Subcutaneous abdominal adipose tissue (tissue), 5 donors: Measurements from ENCODE around the gene NTF3.

Source experiments
- H3K27ac ChIP-seq: one replicate; pipeline ENCODE4 v1.7.0; 2013; ENCODE audit warnings: low read depth, mild to moderate bottlenecking, inconsistent platforms, low read length, moderate library complexity
- H3K27me3 ChIP-seq, 5 donors: one replicate each; pipeline ENCODE4 v1.7.0; 2013; ENCODE audit warnings: low read length in 5 of 5, inconsistent platforms in 1 of 5; ENCODE audit not compliant: control insufficient read depth in 5 of 5, insufficient read depth in 4 of 5
- H3K36me3 ChIP-seq, 5 donors: one replicate each; pipeline ENCODE4 v1.7.0; 2013; ENCODE audit warnings: low read length in 5 of 5; ENCODE audit not compliant: control insufficient read depth in 5 of 5, insufficient read depth in 5 of 5
- H3K4me1 ChIP-seq, 5 donors: one replicate each; pipeline ENCODE4 v1.7.0; 2013; ENCODE audit warnings: low read length in 5 of 5, mild to moderate bottlenecking in 3 of 5, moderate library complexity in 1 of 5; ENCODE audit not compliant: control insufficient read depth in 5 of 5, insufficient read depth in 5 of 5
- H3K4me3 ChIP-seq, 5 donors: one replicate each; pipeline ENCODE4 v1.7.0; 2013; ENCODE audit warnings: low read length in 5 of 5, low read depth in 1 of 5
- H3K9ac ChIP-seq, 5 donors: one replicate each; pipeline ENCODE4 v1.7.0; 2013; ENCODE audit warnings: low read length in 5 of 5, mild to moderate bottlenecking in 4 of 5, moderate library complexity in 3 of 5
- H3K9me3 ChIP-seq, 5 donors: one replicate each; pipeline ENCODE4 v1.7.0; 2013; ENCODE audit warnings: low read length in 5 of 5; ENCODE audit not compliant: control insufficient read depth in 5 of 5
- donor health status: healthy.
- donor health status: healthy.
- donor health status: healthy.
- donor health status: healthy.
- donor health status: healthy.

Gene NTF3

DNA sequence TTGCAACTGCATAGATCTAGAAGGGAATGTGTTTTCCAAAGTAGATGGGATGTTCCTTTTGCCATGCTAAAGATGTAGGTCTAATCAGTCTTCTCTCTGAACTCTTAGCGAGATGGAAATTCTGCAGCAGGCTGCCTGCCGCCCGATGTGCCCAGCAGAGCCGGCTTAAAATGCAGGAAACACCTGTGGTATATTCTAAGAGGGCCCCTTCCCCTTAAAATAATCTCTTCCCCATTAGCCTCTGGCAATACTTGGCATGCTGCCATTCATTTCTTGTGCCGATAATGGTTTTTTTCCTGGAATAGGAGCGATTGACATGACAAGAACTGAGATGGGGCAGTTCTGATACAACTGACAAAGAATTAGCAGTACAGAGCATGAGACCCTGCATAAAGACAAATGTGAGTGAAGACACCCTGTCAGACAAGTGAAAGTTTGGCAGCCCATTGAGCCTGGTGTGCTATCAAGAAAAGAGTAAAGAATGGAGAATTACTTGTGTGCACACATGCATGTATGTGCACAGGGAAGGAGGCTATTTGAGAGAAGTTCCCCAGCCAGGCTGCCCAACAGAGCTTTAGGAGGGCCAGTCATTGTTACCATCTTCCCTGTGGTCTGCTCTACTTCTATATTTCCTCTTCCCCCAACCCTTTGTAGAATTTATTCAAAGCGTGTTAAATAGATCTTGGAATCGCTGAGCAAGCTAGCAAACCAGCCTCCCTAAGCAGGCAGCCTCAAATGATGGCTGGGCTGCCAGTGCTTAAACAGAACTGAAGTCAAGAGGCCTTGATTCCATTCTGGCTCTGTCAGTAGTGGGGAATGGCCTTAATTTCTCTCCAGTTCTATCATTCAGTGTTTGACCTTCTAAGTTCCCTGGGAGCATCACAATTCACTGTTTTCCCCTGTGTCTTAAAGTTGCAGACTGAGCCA is 29.6 kb upstream of the NTF3 start:
- no peaks in the 10 kb centered on the region for H3K36me3 ChIP-seq
- H3K27ac ChIP-seq = no peak overlapping the region
- no peaks in the 10 kb centered on the region for H3K9me3 ChIP-seq
- no peaks in the 10 kb centered on the region for H3K27me3 ChIP-seq
- H3K4me3 ChIP-seq = no peak overlapping the region
- no peak overlapping the region for H3K9ac ChIP-seq
- H3K4me1 ChIP-seq = peaks cover 0 to 16% (median 7%) of the 10 kb centered on the region in 5 donors

DNA sequence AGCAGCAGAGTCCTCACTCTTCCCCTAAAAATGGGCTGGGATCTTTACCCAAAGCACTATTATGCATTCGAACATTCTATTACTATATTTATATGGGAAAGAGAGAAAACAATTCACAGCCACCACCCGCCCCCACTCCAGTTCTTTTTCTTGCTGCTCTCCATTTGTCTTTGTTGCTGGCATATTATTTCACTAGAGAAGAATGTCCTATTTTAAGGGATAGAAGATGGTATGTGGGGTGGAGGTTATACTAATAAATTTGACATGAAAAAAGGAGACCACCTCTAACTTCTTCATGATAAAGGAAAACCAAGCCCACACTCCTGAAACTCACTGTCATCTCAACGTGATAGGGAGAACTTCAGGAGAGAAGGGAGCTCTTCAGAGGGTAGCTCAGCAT is 28.5 kb upstream of the NTF3 start:
- H3K36me3 ChIP-seq = no peaks in the 10 kb centered on the region
- H3K4me3 ChIP-seq = no peak overlapping the region
- no peaks in the 10 kb centered on the region for H3K9me3 ChIP-seq
- H3K9ac ChIP-seq = no peak overlapping the region
- peaks cover 0 to under 1% (median 0%) of the 10 kb centered on the region in 5 donors for H3K27me3 ChIP-seq
- peaks cover 0 to 16% (median 7%) of the 10 kb centered on the region in 5 donors for H3K4me1 ChIP-seq
- H3K27ac ChIP-seq = no peak overlapping the region

DNA sequence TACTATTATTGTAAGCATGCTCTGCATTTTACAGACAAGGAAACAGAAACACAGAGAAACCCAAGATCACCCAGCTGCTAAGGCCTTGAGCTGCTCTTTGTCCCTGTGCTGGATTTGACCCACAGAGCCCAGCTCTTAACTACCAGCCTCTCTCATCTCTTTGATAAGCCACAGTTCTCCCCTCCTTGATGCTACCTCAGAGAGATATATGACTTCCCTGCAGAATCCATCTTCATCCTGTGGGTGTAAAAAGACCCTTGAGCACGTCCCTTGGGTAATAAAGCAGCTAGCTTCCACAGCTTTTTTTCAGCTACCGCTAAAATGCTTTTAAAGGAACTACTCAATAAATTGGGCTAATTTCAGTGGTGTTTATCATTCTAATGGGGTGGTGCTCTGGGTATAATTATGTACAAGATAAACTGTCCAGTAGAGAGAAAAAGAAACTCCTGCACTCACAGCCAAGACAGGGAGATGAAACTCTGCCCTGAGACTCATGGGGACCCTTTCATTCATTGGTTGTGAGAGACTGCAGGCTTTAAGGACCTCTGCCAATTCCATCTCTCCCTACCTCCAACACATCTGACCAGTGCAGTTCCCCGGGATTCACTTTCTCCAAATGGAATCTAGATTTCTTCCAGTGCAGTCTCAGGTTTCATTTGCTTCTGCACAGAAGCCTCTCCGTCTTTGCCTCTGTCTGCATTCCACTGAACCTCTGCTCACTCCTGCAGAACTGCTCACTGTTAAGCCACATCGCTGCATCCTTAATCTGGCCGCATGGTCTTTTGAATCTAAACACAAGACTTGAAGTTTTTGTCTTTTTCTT is 24.7 kb upstream of the NTF3 start:
- no peak overlapping the region for H3K27ac ChIP-seq
- H3K9me3 ChIP-seq = peaks cover 0 to 11% (median 3%) of the 10 kb centered on the region in 5 donors
- H3K36me3 ChIP-seq = no peaks in the 10 kb centered on the region
- H3K27me3 ChIP-seq = peaks cover 0 to 4% (median 0%) of the 10 kb centered on the region in 5 donors
- no peak overlapping the region for H3K4me3 ChIP-seq
- H3K9ac ChIP-seq = no peak overlapping the region
- H3K4me1 ChIP-seq = peaks cover 0 to 12% (median 5%) of the 10 kb centered on the region in 5 donors

DNA sequence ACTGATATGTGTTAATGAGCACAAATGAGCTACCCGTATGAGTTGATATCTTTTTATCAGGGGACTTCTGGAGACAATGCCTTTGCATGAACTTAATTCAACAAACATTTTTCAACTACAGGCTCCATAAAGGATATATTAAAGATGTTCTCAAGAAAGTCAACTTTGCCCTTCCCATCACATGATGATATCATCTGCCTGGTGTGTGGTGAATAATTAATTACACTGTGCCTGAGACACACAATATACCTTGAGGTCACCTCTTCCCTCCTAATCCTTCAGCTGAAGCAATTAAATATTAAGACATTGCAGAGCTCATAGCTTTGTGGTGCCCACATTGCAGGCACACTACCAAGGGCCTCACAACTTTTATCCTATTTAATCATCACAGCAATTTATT is 22.3 kb upstream of the NTF3 start:
- Histone ChIP-seq H3K9me3 (peaks cover 0 to 11% (median 3%) of the 10 kb centered on the region in 5 donors), H3K9ac (no peak overlapping the region), H3K4me3 (no peak overlapping the region), H3K4me1 (no peaks in the 10 kb centered on the region), H3K36me3 (no peaks in the 10 kb centered on the region), H3K27me3 (peaks cover 0 to 4% (median 0%) of the 10 kb centered on the region in 5 donors), H3K27ac (no peak overlapping the region)

DNA sequence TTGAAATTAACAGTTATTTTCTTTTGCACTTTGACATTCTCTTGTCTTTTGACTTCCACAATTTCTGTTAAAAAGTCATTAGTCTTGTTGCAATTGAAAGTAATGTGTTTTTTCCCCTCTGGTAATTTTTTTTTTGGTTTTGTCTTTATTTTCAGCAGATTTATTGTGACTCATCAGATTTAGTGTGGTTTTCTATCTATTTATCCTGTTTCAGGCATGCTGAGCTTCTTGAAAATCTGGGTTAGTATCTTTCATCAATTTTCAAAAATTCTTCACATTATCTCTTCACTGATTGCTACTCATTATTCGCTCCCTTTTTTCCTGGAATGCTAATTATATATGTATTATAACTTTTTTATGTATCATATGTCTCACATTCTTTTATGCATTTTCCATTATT is 15.3 kb upstream of the NTF3 start:
- no peak overlapping the region for H3K27ac ChIP-seq
- no peak overlapping the region for H3K9ac ChIP-seq

DNA sequence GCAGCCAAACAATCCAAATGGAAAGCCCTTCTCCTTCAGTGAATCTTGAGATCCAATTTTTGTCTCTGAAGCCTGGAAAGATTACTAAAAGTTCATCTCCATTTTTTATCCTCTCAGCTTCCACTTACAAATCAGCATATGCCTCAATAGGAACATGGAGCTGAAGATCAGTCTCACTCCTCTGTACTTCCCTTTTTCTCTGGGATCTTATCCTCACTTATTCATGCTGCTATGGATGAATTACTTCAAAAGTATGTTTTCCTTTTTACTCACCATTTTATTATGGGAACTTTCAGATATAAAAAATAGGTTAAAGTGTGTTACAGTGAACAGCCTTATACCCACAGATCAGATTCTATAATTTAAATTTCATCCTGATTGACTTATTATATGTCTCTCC is 14.4 kb upstream of the NTF3 start:
- Histone ChIP-seq H3K27me3 (peaks cover 0 to 4% (median 0%) of the 10 kb centered on the region in 5 donors), H3K36me3 (no peaks in the 10 kb centered on the region), H3K9ac (no peak overlapping the region), H3K4me3 (no peak overlapping the region), H3K4me1 (no peaks in the 10 kb centered on the region), H3K27ac (no peak overlapping the region), H3K9me3 (no peaks in the 10 kb centered on the region)

More for the DNA sequence above, 15.3 kb upstream of the NTF3 start:
- Histone ChIP-seq H3K27me3 (peaks cover 0 to 3% (median 0%) of the 10 kb centered on the region in 5 donors), H3K4me1 (no peaks in the 10 kb centered on the region), H3K4me3 (no peak overlapping the region), H3K36me3 (no peaks in the 10 kb centered on the region), H3K9me3 (peaks cover 0 to 6% (median 0%) of the 10 kb centered on the region in 5 donors)

DNA sequence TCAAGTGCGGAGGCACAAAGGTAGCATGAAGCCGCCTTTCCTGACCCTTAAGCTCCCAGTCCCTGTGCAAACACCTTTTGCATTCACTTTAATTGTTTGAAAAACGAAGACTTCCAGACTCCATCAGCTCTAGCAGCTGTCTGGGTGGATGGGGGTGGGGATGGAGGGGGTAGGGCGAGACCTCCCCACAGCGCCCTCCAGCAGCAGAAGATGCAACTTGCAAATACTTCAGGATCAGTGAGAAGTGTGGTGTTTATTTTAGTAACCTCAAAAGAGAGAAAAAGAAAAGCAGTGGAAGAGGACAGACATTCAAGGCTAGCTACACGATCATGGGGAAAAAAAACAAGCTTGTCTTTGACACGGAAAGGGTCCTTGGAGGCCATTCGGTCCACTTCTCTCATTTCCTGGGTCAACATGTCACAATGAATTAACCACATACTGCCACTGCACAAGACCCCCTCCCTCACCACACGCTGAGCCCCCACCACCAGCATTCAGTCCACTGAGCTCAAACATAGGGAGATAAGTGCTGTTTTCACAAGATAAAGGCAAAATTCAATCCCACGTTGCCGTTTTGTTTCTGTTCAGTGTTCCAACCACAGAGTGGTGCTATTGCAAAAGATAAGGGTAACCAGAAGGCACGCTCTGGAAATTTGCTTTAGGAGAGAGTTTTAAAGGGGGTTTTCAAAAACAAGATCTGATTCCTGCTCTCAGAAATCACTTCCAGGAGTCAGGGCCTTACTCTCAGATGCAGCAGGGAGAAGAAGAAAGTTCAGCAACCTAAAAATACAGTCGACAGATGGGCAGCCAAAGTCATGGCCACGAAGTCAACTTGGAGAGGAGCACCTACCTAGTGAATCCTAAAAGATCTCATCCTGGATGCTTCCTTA is 3.3 kb upstream of the NTF3 start:
- no peak overlapping the region for H3K27ac ChIP-seq
- no peaks in the 10 kb centered on the region for H3K9me3 ChIP-seq
- H3K9ac ChIP-seq = no peak overlapping the region
- H3K36me3 ChIP-seq = no peaks in the 10 kb centered on the region
- peaks cover 0 to 27% (median 23%) of the 10 kb centered on the region in 5 donors for H3K4me1 ChIP-seq
- H3K4me3 ChIP-seq = no peak overlapping the region
- peaks cover 17 to 49% (median 31%) of the 10 kb centered on the region in 5 donors for H3K27me3 ChIP-seq

DNA sequence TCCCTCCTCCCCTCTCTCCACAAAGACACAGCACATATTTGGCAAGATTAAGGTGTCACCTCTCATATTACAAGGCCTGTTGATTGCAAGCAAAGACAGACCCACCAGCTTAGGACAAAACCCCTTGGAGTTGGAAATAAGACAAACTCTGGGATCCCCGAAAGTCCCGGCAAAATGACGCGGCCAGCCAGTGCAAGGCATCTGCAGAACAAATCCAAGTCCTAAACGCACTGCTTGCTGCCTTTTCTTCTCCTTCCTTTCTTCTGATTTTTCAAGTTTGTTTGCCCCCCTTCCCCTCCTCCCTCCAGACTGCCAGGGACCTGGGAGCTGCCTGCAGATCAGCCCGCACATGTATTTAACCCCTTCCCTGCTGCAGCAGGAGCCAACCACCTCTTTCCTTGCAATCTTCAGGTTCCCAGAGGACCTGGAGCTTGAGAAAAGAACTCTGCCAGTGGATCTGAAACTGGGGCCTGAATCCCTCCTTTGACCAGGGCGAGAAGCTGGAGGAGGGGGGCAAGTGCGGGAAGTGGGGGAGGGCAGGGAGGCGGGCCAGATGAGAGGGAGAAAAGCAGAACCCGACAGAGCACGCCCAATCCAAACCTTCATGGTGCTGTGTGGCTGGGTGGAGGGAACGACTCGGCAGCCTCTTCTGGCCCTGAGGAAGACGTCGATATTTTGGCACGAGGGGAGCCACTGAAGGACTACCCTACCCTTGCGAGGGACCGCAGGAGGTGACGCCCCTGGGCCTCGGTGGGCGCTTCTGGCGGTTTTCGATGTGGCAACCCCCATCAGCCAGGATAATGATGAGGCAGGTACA is 2.0 kb upstream of the NTF3 start:
- no peak overlapping the region for H3K9ac ChIP-seq
- peaks cover 0 to 27% (median 23%) of the 10 kb centered on the region in 5 donors for H3K4me1 ChIP-seq
- peaks cover 30 to 63% (median 41%) of the 10 kb centered on the region in 5 donors for H3K27me3 ChIP-seq
- no peak overlapping the region for H3K27ac ChIP-seq
- H3K9me3 ChIP-seq = no peaks in the 10 kb centered on the region
- H3K4me3 ChIP-seq = peak overlapping the region in 1 of 5 donors; percentile 37
- no peaks in the 10 kb centered on the region for H3K36me3 ChIP-seq
